Fibroblast of mammary gland (primary cell): ENCODE results near the gene ATP2B3.

Source experiments
- DNase-seq: peaks from one replicate; pipeline ENCODE4 v3.0.0-alpha.2; 2010; ENCODE audit warnings: low read depth
- H3K4me3 ChIP-seq: 2 replicates; pipeline ENCODE4 v1.5.1; 2011; ENCODE audit warnings: low read depth, mild to moderate bottlenecking, low read length, moderate library complexity; ENCODE audit not compliant: control insufficient read depth
- CTCF ChIP-seq: conservative IDR thresholded peaks from 2 replicates; pipeline ENCODE4 v1.5.1; 2011; ENCODE audit warnings: low read depth, low read length, inconsistent platforms; ENCODE audit not compliant: control insufficient read depth, insufficient read depth

Gene ATP2B3

GRCh38 chrX:153478746-153479145 lies 38.7 kb upstream of the ATP2B3 start:
- no peak for TF ChIP-seq CTCF
- H3K4me3 ChIP-seq: no peak overlapping the region
- DNase-seq: no peak

- no peak for DNase-seq
- no peak overlapping the region for H3K4me3 ChIP-seq
- TF ChIP-seq CTCF: no peak
These were observed 36.4 kb upstream of the ATP2B3 start for GRCh38 chrX:153481043-153481442.

- DNase-seq: no peak
- TF ChIP-seq CTCF: no peak
- H3K4me3 ChIP-seq: no peak overlapping the region
These were observed 34.9 kb upstream of the ATP2B3 start for GRCh38 chrX:153482376-153483015.

- H3K4me3 ChIP-seq: no peak overlapping the region
- no peak for TF ChIP-seq CTCF
- DNase-seq: no peak
These were observed 31.9 kb upstream of the ATP2B3 start for GRCh38 chrX:153485396-153486080.

- no peak overlapping the region for H3K4me3 ChIP-seq
- no peak for DNase-seq
- no peak for TF ChIP-seq CTCF
These were observed 31.3 kb upstream of the ATP2B3 start for GRCh38 chrX:153486171-153486570.

GRCh38 chrX:153487590-153488071 lies 29.8 kb upstream of the ATP2B3 start:
- no peak overlapping the region for H3K4me3 ChIP-seq
- no peak for DNase-seq
- no peak for TF ChIP-seq CTCF
